ENCODE results near the gene VEGFB. TPM values are rescaled to one million over a fixed set of nuclear protein-coding genes. Genes with fewer than 3 reads are reported as not detected.

VEGFB gene
- polyA plus RNA-seq, 6 donors from 2014 or later, result 10.9 to 33.7 (median 28.1) TPM

DNA sequence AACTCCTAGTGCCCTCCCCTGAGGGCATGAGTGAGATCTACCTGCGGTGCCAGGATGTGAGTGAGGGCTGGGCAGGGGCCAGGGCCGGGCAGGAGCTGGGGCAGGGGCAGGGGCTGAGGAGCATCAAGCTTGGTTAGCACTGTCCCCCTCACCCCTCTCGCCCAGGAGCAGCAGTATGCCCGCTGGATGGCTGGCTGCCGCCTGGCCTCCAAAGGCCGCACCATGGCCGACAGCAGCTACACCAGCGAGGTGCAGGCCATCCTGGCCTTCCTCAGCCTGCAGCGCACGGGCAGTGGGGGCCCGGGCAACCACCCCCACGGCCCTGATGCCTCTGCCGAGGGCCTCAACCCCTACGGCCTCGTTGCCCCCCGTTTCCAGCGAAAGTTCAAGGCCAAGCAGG, 14.1 kb upstream of the VEGFB start:
- ATAC-seq (ENCODE audit: low read depth in 2 of 2) (no peak), DNase-seq (no peak)
- no peaks in the 10 kb centered on the region for H3K9me3 Mint-ChIP-seq
- peaks cover 15 to 22% (median 17%) of the 10 kb centered on the region in 3 donors for H3K4me1 Mint-ChIP-seq
- no peak overlapping the region for H3K4me3 Mint-ChIP-seq
- no peaks in the 10 kb centered on the region for H3K27me3 Mint-ChIP-seq
- peaks cover 0 to 2% of the 10 kb centered on the region in 2 donors for H3K36me3 Mint-ChIP-seq
- peak overlapping the region in 1 of 6 donors; percentile 69 for H3K27ac Mint-ChIP-seq

DNA sequence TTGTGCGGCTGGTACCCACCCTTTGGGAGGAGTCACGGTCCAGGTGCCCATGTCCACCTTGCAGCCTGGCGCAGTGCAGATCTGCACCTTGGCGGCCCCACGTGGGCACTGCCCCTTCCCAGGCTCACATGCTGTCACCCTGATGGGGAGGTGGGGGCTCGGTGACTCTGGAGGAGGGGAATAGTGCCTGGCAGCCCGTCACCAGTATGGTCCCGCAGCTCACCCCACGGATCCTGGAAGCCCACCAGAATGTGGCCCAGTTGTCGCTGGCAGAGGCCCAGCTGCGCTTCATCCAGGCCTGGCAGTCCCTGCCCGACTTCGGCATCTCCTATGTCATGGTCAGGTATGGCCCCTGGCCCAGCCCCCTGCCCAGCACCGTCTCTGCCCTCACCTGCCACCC, 13.6 kb upstream of the VEGFB start:
- Mint-ChIP-seq H3K4me1 (peaks cover 12 to 22% (median 14%) of the 10 kb centered on the region in 3 donors), H3K27ac (no peak overlapping the region), H3K36me3 (no peaks in the 10 kb centered on the region), H3K4me3 (no peak overlapping the region), H3K9me3 (no peaks in the 10 kb centered on the region), H3K27me3 (no peaks in the 10 kb centered on the region)
- DNase-seq (no peak), ATAC-seq (ENCODE audit: low read depth in 2 of 2) (no peak)

DNA sequence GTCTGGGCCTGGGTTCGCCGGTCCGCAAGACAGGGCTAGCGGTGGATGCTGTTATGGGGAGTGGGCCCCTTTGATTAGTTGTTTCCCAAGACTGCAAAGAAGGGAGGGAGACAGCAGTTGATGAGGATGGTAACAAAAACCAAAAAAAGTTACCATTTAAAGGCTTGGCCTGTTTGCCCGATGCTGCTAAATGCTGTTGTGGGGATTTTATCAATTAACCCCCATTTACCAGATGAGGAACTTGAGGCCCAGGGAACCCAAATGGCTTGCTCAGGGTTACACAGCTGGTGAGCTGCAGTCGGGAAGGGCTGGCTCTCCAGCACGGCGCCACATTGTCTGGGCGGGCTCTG, 11.8 kb upstream of the VEGFB start:
- Mint-ChIP-seq H3K4me1 (peaks cover 16 to 31% (median 21%) of the 10 kb centered on the region in 3 donors), H3K9me3 (no peaks in the 10 kb centered on the region), H3K27ac (peak overlapping the region in 1 of 6 donors; percentile 4), H3K36me3 (no peaks in the 10 kb centered on the region), H3K27me3 (no peaks in the 10 kb centered on the region), H3K4me3 (no peak overlapping the region)
- ATAC-seq (ENCODE audit: low read depth in 2 of 2) (no peak), DNase-seq (no peak)

DNA sequence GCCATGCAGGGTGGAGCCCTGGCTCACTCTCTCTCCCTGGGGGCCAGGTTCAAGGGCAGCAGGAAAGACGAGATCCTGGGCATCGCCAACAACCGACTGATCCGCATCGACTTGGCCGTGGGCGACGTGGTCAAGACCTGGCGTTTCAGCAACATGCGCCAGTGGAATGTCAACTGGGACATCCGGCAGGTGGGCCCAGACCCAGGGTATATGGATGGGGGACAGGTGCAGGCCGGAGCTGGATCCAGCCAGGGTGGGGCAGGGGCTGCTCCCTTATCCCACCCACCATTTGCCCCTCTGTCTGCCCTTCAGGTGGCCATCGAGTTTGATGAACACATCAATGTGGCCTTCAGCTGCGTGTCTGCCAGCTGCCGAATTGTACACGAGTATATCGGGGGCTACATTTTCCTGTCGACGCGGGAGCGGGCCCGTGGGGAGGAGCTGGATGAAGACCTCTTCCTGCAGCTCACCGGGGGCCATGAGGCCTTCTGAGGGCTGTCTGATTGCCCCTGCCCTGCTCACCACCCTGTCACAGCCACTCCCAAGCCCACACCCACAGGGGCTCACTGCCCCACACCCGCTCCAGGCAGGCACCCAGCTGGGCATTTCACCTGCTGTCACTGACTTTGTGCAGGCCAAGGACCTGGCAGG, 11.3 kb upstream of the VEGFB start:
- H3K36me3 Mint-ChIP-seq, result no peaks in the 10 kb centered on the region
- no peak overlapping the region for H3K4me3 Mint-ChIP-seq
- H3K27ac Mint-ChIP-seq, result peak overlapping the region in 2 of 6 donors; percentile 4 to 65
- H3K9me3 Mint-ChIP-seq, result no peaks in the 10 kb centered on the region
- no peak for ATAC-seq (ENCODE audit: low read depth in 2 of 2)
- peaks cover 17 to 35% (median 26%) of the 10 kb centered on the region in 3 donors for H3K4me1 Mint-ChIP-seq
- no peaks in the 10 kb centered on the region for H3K27me3 Mint-ChIP-seq
- DNase-seq, result no peak

DNA sequence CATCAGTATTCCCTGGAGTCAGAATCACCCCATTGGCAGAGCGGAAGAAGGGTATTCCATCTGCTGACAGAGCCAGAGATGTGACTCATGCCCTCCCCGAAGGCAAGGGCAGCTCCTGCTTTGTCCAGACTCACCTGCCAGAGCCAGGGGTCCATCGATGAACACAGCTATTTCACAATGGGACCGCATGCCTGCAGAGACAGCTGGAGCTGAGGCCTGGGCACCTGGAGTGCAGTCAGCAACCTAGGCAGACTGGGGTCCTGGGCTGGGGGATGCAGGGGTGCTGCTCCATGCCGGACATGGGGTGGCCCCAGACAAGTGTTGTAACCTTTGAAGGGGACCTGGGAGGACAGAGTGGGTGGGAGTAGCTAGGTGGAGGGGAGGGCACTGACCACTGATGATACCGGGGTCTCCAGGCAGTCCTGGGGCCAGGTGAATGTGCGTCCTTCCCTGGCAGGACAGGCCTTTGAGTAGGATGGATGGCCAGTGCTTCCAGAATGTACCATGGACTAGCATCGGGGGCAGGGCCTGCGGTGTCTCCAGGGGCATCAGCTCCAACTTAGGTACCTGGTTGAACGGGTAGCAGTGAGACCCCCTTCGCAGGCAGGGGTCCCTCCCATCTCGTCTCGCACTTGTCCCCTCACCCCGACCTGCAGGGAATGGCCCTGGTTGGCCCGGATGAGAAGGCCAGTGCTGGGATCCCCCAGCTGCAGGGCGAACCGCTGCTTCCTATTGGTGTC, 10.1 kb upstream of the VEGFB start:
- no peak for DNase-seq
- H3K27me3 Mint-ChIP-seq, result no peaks in the 10 kb centered on the region
- peaks cover 18 to 35% (median 34%) of the 10 kb centered on the region in 3 donors for H3K4me1 Mint-ChIP-seq
- ATAC-seq (ENCODE audit: low read depth in 2 of 2), result no peak
- no peaks in the 10 kb centered on the region for H3K36me3 Mint-ChIP-seq
- H3K4me3 Mint-ChIP-seq, result peak overlapping the region; percentile 63 to 96 (median 92)
- no peaks in the 10 kb centered on the region for H3K9me3 Mint-ChIP-seq
- peak overlapping the region in 4 of 6 donors; percentile 69 to 96 (median 80) for H3K27ac Mint-ChIP-seq

DNA sequence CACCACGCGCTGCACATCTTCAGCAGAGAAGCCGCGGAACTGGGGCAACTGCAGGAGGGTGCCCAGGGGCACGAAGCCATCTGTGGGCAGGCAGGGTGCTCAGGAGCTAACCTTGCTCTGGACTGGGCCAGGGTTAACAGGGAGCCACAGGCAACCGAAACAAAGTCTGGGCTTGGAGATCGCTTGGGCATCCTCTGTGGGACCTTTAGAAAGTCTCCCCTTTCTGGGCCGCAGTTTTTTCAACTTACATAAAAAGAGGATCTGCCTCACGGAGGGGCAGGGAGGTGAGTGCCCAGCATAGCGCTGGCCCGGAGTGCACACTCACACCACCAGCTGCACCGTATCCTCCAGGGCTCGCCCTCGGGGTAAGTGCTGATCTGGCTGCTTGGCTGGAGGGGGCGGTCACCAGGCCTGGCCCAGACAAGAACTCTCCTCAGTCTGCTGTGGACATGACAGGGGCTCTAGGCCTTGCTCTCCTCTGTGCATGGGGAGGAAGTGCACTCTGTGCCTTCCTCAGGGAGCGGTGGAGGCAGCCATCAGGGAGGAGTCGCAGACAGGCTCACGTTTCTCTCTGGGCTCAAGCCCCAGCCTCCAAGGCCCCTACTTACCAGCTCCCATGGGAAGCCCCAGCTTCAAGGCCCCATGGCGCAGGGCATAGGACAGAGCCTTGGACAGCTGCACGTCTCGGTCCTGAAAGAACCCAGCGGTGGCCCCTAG, 9.3 kb upstream of the VEGFB start:
- H3K27ac Mint-ChIP-seq, result peak overlapping the region; percentile 33 to 96 (median 76)
- ATAC-seq (ENCODE audit: low read depth in 2 of 2), result no peak
- no peaks in the 10 kb centered on the region for H3K9me3 Mint-ChIP-seq
- H3K27me3 Mint-ChIP-seq, result no peaks in the 10 kb centered on the region
- H3K4me3 Mint-ChIP-seq, result peak overlapping the region; percentile 33 to 96 (median 94)
- H3K4me1 Mint-ChIP-seq, result peaks cover 21 to 43% (median 41%) of the 10 kb centered on the region in 3 donors
- no peak for DNase-seq
- H3K36me3 Mint-ChIP-seq, result no peaks in the 10 kb centered on the region

DNA sequence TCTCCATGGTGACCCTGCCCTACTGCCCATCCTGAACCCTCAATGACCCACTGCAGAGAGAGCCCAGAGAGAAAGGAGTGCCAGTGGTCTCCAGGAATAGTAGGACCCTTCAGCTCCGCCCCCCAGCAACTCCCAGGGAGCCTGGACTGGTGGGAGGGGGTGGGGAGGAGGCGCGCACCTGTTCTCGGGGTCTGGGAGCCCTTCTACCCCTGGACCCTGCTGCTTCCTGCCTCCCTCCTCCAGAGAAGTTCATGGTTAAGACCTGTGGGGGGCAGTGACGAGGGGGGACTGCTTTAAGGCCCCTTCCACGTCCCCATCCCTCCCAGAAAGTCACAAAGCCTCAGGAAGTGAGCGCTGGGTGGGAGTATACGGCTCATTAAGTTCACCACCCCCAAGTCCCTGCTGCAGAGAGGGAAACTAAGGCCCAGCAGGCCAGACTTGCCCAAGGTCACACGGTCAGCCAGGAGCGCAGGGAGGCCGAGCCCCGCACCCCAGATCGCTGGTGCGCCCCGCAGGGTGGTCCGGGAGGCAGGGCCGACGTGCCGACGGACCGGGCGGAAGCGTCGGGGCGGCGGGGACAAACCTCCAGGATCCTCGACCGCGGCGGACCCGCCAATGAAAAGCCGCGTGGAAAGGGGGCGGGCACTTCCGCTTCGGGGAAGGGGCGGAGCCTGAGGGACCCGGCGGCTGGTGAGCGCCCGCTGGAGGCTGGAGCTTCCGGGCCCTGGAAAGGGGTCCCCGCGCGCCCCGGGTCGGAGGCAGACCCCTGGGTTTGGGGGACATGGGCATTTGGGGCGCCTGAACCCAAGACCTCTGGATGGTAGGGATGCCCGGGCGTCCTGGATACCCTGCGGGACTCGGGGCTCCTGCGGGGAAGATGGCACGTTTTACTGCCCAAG, 8.5 kb upstream of the VEGFB start, which contains the start of the genes NUDT22 and TRPT1:
Gene NUDT22 (plus strand): TSS at position 667 of the 899 bp plus-strand sequence. CDS start 379 bp downstream, outside the sequence.
Gene TRPT1 (minus strand): TSS at position 579 of the 899 bp plus-strand sequence. CDS start 326 bp downstream, at position 253.
- Mint-ChIP-seq H3K27ac (peak within 1 kb of the TSS; percentile 91 to 96 (median 92)), H3K4me3 (peak within 1 kb of the TSS; percentile 87 to 96 (median 94)), H3K27me3 (no peaks in the 10 kb centered on the region), H3K36me3 (no peaks in the 10 kb centered on the region), H3K9me3 (no peaks in the 10 kb centered on the region), H3K4me1 (peaks cover 21 to 46% (median 43%) of the 10 kb centered on the region in 3 donors)
- DNase-seq, result peak; percentile 92
- peak; percentile 53 to 57 for ATAC-seq (ENCODE audit: low read depth in 2 of 2)

DNA sequence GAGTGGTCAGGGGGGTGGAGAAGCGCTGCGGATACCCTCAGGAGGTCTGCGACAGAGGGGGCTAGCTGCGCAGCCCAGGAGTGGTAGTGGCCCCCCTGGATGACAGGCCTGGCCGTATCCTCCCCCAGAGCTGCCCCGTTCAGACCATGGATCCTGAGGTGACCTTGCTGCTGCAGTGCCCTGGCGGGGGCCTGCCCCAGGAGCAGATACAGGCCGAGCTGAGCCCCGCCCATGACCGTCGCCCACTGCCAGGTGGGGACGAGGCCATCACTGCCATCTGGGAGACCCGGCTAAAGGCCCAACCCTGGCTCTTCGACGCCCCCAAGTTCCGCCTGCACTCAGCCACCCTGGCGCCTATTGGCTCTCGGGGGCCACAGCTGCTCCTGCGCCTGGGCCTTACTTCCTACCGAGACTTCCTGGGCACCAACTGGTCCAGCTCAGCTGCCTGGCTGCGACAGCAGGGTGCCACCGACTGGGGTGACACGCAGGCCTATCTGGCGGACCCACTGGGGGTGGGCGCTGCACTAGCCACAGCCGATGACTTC, 7.8 kb upstream of the VEGFB start:
- H3K9me3 Mint-ChIP-seq, result no peaks in the 10 kb centered on the region
- peak; percentile 72 for DNase-seq
- peaks cover 21 to 53% (median 49%) of the 10 kb centered on the region in 3 donors for H3K4me1 Mint-ChIP-seq
- no peaks in the 10 kb centered on the region for H3K27me3 Mint-ChIP-seq
- peak; percentile 20 to 26 for ATAC-seq (ENCODE audit: low read depth in 2 of 2)
- H3K36me3 Mint-ChIP-seq, result no peaks in the 10 kb centered on the region
- peak overlapping the region; percentile 91 to 96 (median 92) for H3K27ac Mint-ChIP-seq
- H3K4me3 Mint-ChIP-seq, result peak overlapping the region; percentile 87 to 96 (median 94)

DNA sequence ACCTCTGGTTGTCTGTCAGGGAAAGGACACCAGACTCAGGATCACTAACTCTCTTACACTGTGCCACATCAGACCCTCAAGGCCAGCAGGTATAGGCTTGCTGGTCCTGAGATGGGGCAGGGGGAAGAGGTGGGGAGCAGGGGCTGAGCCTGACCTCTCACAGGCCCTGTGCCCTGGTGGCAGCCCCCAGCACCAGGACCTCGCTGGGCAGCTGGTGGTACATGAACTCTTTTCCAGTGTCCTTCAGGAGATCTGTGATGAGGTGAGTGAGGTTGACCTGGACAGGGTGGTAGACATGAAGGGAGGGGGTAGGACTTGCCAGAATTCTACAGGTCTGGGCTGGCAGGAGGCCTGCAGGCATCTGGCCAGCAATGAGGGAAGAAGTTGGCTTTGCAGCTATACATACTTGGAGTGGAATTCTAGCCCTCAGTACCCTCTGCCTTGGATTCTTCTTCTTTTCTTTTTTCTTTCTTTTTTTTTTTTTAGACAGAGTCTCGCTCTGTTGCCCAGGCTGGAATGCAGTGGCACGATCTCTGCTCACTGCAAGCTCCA, 6.9 kb upstream of the VEGFB start:
- no peaks in the 10 kb centered on the region for H3K27me3 Mint-ChIP-seq
- H3K4me1 Mint-ChIP-seq, result peaks cover 30 to 62% (median 58%) of the 10 kb centered on the region in 3 donors
- no peak for DNase-seq
- H3K27ac Mint-ChIP-seq, result peak overlapping the region in 5 of 6 donors; percentile 84 to 96 (median 92)
- H3K9me3 Mint-ChIP-seq, result no peaks in the 10 kb centered on the region
- no peak for ATAC-seq (ENCODE audit: low read depth in 2 of 2)
- no peaks in the 10 kb centered on the region for H3K36me3 Mint-ChIP-seq
- H3K4me3 Mint-ChIP-seq, result peak overlapping the region; percentile 87 to 96 (median 94)

DNA sequence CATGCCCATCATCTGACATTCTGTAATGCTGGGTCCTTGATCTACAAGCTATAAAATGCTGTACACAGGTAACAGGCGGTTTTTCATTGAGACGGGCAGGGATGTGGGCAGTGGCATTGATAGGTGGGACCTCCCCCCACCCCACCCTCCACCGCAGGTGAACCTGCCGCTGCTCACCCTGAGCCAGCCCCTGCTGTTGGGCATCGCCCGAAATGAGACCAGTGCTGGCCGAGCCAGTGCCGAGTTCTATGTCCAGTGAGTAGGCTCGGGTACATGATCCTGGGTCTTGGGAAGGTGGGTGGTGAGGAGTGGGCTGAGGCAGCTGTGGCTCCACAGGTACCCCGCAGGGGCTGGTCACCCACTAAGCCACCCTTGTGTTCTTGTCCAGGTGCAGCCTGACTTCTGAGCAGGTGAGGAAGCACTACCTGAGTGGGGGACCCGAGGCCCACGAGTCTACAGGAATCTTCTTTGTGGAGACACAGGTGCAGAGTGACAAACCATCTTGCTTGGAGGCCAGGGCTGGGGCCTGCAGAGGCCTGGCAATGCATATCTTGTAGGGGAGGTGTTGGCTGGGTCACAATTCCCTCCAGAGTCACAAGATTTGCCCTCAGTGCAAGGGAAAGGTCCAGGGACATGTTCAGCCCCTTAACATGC, 5.2 kb upstream of the VEGFB start:
- Mint-ChIP-seq H3K27me3 (no peaks in the 10 kb centered on the region), H3K4me1 (peaks cover 30 to 73% (median 70%) of the 10 kb centered on the region in 3 donors)
- ATAC-seq (ENCODE audit: low read depth in 2 of 2), result no peak

DNA sequence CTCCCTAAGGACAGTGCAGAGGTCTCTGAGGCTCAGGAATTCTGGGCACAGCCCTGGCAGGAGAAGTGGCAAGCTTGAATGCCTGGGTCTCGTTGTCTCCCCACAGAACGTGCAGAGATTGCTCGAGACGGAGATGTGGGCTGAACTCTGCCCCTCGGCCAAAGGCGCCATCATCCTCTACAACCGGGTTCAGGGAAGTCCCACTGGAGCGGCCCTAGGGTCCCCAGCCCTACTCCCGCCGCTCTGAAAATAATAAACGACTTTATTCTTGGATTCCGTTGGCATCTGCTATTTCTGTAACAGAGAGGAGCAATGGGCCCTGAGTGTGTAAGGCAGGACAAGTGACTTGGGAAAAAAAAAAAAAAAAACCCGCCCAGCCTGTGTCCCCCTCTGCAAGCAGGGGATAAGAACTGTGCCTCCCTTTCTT, 4.6 kb upstream of the VEGFB start:
- Mint-ChIP-seq H3K36me3 (no peaks in the 10 kb centered on the region), H3K9me3 (no peaks in the 10 kb centered on the region), H3K27ac (peak overlapping the region; percentile 91 to 99 (median 98)), H3K4me3 (peak overlapping the region; percentile 85 to 99 (median 94)), H3K4me1 (peaks cover 29 to 72% (median 66%) of the 10 kb centered on the region in 3 donors), H3K27me3 (no peaks in the 10 kb centered on the region)
- DNase-seq (no peak), ATAC-seq (ENCODE audit: low read depth in 2 of 2) (no peak)

More for the DNA sequence above, 5.2 kb upstream of the VEGFB start:
- Mint-ChIP-seq H3K4me3 (peak overlapping the region; percentile 52 to 99 (median 90)), H3K9me3 (no peaks in the 10 kb centered on the region), H3K27ac (peak overlapping the region; percentile 84 to 99 (median 97)), H3K36me3 (no peaks in the 10 kb centered on the region)
- DNase-seq, result no peak

Measured in naive B cell (primary cell).